Subcutaneous adipose tissue (tissue), 4 donors: Measurements from ENCODE around the gene RAP1GAP. TPM values are rescaled to one million over a fixed set of nuclear protein-coding genes. Genes with fewer than 3 reads are reported as not detected.

Experiments used
- CTCF ChIP-seq: fragments of 450-650 bp; IDR thresholded peaks from one replicate; pipeline ENCODE4 v1.5.1; 2016; ENCODE audit warnings: low read depth, mild to moderate bottlenecking, control low read depth, antibody characterized with exemption, moderate library complexity
- total RNA-seq, 4 donors: library from RNA; depleted of rRNA; stranded (reverse); fragments of >200 nt; gene quantifications; one replicate each; pipeline ENCODE4 v1.1.0, GENCODE V29; 2016

RAP1GAP gene
- total RNA-seq, 4 donors from 2014 or later: 0.17 to 0.22 TPM; not detected in 2

GRCh38 chr1:21577933-21578332 is 91.2 kb downstream of the RAP1GAP start:
- no peak for TF ChIP-seq CTCF

- no peak for TF ChIP-seq CTCF
Measured at GRCh38 chr1:21577324-21577723, 91.8 kb downstream of the RAP1GAP start.

DNA sequence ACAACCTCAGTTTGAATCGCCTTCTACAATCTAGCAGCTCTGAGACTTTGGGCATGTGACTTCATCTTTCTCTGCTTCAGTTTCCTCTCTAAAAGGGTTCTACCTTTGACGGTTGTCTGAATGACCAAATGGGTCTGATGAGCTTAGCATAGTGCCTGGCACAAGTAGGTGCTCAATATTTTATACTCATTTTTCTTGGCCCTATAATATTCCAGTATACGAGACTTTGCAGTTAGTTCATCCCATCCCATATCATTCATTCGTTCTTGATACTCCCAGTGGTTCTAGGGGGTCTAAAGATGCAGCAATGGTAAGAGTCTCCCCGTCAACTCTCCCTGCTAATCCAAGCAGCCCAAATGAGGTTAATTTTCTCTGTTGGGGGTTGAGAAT is 92.4 kb downstream of the RAP1GAP start:
- TF ChIP-seq CTCF: no peak

- no peak for TF ChIP-seq CTCF
Measured at GRCh38 chr1:21576031-21576797, 92.9 kb downstream of the RAP1GAP start.

DNA sequence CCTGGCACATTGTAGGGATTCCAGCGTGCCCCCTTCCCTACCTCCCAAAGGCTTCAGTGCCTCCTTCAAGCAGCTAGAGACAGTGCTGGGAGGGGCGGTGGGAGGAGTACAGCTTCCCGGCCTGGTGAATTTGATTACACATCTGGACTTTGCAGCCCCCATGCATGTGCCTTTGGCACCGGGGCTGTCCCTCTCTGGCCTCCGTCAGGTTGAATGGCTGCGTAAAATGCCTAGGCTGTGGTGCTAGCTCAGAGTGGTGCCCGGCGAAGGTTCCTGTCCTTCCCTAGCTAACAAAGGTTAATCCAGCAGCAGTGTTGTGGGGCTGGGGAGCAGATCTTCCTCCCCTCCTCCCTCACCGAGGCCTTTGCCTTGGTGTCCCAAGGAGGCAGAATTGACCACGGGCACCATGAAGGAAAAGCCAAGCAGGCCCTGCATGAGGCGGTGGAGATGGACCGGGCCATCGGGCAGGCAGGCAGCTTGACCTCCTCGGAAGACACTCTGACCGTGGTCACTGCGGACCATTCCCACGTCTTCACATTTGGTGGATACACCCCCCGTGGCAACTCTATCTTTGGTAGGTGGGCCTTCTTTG is 93.7 kb downstream of the RAP1GAP start:
- no peak for TF ChIP-seq CTCF

GRCh38 chr1:21574466-21575151 is 94.5 kb downstream of the RAP1GAP start:
- no peak for TF ChIP-seq CTCF

DNA sequence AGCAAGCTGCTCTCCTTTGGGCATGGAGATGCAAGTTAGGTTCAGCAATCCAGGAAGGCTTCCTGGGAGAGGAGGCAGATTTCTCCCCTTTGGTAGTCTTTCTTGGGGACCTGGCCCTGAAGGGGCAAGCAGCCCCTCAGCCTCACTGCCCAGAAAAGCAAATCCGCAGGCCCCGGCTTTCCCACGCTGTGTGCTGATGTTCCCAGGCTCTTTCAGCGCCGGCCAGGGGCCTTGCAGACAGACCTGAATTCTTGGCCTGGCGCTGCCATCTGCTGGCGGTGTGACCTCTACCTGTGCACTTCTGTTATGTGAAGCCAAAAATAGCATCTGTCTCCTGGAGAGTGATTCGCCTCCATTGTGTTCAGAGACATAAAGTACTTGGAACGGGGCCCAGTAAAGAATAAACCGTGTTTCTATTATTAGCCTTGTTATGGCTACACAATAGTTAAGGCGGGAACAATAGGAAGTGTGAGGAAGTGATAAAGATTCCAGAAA is 95.1 kb downstream of the RAP1GAP start:
- no peak for TF ChIP-seq CTCF
